ENCODE data around the gene TTC3. TPM values are rescaled to one million over a fixed set of nuclear protein-coding genes. Genes with fewer than 3 reads are reported as not detected.
"Not testable (repeated sequence)": the region's sequence is repeated elsewhere in the genome, so short reads cannot be mapped to it uniquely, and the experiment has no call there.

The TTC3 gene, protein sequence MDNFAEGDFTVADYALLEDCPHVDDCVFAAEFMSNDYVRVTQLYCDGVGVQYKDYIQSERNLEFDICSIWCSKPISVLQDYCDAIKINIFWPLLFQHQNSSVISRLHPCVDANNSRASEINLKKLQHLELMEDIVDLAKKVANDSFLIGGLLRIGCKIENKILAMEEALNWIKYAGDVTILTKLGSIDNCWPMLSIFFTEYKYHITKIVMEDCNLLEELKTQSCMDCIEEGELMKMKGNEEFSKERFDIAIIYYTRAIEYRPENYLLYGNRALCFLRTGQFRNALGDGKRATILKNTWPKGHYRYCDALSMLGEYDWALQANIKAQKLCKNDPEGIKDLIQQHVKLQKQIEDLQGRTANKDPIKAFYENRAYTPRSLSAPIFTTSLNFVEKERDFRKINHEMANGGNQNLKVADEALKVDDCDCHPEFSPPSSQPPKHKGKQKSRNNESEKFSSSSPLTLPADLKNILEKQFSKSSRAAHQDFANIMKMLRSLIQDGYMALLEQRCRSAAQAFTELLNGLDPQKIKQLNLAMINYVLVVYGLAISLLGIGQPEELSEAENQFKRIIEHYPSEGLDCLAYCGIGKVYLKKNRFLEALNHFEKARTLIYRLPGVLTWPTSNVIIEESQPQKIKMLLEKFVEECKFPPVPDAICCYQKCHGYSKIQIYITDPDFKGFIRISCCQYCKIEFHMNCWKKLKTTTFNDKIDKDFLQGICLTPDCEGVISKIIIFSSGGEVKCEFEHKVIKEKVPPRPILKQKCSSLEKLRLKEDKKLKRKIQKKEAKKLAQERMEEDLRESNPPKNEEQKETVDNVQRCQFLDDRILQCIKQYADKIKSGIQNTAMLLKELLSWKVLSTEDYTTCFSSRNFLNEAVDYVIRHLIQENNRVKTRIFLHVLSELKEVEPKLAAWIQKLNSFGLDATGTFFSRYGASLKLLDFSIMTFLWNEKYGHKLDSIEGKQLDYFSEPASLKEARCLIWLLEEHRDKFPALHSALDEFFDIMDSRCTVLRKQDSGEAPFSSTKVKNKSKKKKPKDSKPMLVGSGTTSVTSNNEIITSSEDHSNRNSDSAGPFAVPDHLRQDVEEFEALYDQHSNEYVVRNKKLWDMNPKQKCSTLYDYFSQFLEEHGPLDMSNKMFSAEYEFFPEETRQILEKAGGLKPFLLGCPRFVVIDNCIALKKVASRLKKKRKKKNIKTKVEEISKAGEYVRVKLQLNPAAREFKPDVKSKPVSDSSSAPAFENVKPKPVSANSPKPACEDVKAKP (N-terminal part only)
- polyA plus RNA-seq (2012; ENCODE audit: insufficient read depth, insufficient read length): 57.3 TPM

DNA sequence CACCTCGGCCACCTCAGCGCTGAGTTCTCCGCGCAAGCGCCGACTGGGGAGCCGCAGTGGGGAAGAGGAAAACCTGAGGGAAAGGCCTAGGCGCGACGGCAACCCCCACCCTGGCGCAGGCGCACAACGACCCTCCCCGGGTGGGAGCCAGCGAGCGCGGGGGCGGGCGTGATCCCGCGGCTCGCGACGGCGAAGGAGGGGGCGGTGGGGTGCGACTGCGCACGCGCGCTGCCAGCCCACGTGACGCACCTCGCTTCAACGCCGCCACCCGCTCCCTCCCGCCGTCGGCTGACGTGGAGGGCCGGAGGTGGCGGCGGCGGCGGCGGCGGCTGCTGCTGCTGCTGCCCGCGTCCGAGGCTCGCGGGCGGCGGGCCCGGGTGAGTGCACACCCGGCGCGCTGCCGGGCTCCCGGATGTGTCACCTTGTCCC lies at the start of gene TTC3, which contains the start of gene PIGP:
Gene TTC3, plus strand, starts transcription at position 267 of the 429 bp plus-strand sequence. CDS start 14,004 bp downstream, outside the sequence.
Gene PIGP, minus strand, starts transcription at position 84 of the 429 bp plus-strand sequence. CDS start 556 bp downstream, outside the sequence.
- peak within 1 kb of the TSS; percentile 95 for H3K4me3 ChIP-seq (ENCODE audit: low read length)
- DNase-seq (ENCODE audit: low read depth, low spot score): peak; percentile 88

DNA sequence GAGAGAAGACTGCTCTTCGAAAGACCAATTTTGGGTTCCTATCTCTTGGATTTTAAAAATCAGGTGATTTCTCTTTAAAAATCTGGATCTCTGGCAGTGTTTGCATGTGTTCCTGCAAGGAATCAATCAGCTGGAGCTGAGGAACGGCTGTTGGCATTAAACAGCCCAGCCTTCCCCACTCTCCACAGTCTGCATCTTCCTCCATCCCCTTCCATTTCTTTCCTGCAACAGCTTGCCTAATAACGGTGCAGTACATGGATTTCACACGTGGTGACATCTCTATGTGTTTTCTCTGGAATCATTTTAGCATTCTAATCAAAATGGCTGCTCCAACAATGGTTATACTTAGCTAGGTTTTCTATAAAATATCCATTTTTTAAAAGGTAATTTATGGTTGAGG lies 46.6 kb upstream of the TTC3 start:
- no peak for DNase-seq (ENCODE audit: low read depth, low spot score)

DNA sequence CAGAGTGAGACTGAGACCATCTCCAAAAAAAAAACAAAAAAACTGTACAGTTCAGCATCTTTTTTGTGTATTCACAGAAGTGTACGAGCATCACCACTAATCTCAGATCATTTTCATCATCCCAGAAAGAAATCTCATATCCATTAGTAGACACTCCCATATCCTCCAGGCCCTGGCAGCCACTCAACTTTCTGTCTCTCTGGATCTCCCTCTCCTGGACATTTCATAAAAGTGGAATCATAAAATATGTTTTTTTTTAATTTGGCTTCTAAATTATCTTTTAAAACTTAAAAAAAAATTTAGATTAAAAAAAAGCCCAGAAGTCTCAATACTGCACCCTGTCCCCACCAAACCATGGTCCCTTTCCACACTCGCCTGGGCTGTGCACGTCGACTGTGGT lies 44.5 kb upstream of the TTC3 start:
- no peak overlapping the region for H3K4me3 ChIP-seq (ENCODE audit: low read length)
- DNase-seq (ENCODE audit: low read depth, low spot score): no peak

More for the DNA sequence above, 46.6 kb upstream of the TTC3 start:
- H3K4me3 ChIP-seq (ENCODE audit: low read length): no peak overlapping the region

DNA sequence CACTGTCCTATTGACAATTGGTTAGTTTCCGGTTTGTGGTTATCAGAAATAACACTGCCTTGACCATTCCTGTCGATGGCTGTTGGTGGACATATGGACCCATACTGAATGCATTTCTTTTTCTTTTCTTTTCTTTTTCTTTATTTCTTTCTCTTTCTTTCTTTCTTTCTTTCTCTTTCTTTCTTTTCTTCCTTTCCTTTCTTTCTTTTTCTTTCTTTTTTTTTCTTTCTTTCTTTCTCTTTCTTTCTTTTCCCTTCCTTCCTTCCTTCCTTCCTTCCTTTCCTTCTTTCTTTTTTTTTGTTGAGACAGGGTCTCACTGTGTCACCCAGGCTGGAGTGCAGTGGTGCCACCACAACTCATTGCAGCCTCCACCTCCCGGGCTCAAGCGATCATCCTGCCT lies 42.2 kb upstream of the TTC3 start:
- no peak for DNase-seq (ENCODE audit: low read depth, low spot score)

DNA sequence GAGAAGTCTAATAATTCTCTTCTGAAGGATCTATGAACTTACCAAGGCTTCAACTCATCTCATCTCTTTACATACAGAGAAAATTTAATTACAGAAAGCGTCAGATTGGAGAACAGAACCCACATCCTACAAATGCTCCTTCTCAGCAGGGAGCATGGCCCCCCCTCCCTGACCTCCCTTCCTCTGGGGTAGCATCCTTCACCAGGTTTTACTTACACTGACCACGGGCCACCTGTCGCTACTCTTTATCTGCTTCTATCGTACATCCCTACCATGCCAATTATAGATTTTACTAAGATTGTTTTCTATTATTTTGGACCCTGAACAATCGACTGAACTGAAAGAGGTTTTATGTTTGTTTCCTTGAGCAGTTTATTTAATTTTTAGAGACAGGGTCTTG lies 40.8 kb upstream of the TTC3 start:
- no peak overlapping the region for H3K4me3 ChIP-seq (ENCODE audit: low read length)
- peak; percentile 29 for DNase-seq (ENCODE audit: low read depth, low spot score)

More for the DNA sequence above, 42.2 kb upstream of the TTC3 start:
- H3K4me3 ChIP-seq (ENCODE audit: low read length): no peak overlapping the region

DNA sequence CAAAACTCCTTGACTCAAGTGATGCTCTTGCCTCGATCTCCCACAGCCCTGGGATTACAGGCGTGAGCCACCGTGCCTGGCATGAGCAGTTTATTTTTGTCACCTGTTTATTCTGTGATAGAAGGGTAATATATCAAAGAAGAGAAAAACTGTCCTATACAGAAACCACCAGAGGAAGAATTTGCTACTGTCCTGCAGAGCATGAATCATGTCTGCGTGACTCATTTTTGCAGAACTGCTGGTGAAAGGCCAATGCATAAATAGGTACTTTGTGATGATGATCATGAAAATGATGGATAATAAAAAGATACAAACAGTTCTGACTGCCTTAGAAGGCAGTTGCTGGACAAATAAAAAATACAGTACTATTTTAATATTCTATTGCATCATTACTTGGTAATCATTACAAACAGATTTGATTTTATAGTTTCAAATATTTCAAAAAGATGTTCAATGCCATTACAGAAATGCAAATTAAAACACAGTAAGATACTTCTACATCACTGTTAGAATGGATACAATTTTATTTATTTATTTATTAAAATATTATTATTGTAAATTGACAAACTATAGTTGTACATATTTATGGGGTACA lies 40.1 kb upstream of the TTC3 start:
- no peak overlapping the region for H3K4me3 ChIP-seq (ENCODE audit: low read length)
- no peak for DNase-seq (ENCODE audit: low read depth, low spot score)

DNA sequence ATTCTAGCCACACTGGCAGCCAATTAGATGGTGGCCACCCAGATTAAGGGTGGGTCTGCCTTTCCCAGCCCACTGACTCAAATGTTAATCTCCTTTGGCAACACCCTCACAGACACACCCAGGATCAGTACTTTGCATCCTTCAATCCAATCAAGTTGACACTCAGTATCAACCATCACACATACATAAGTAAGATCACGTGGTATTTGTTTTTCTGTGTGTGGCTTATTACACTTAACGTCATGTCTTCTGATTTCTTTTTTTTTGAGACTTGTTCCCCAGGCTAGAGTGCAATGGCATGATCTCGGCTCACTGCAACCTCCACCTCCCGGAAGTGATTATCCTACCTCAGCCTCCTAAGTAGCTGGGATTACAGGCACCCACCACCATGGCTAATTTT lies 38.7 kb upstream of the TTC3 start:
- not testable (repeated sequence) for DNase-seq (ENCODE audit: low read depth, low spot score); H3K4me3 ChIP-seq (ENCODE audit: low read length)

DNA sequence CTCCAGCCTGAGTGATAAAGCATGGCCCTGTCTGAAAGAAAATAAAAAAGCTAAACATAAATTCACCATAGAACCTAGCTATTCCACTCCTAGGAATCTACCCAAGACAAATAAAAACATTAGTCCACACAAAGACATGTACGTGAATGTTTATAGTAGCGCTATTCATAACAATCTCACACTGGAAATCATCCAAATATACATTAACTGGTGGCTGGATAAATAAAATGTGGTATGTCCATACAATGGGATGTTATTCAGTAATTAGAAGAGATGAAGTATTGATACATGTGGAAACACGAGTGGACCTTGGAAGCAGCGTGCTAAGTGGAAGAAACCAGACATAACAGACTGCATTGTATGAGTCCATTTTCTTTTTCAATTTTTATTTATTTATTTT lies 36.9 kb upstream of the TTC3 start:
- H3K4me3 ChIP-seq (ENCODE audit: low read length): no peak overlapping the region
- no peak for DNase-seq (ENCODE audit: low read depth, low spot score)

DNA sequence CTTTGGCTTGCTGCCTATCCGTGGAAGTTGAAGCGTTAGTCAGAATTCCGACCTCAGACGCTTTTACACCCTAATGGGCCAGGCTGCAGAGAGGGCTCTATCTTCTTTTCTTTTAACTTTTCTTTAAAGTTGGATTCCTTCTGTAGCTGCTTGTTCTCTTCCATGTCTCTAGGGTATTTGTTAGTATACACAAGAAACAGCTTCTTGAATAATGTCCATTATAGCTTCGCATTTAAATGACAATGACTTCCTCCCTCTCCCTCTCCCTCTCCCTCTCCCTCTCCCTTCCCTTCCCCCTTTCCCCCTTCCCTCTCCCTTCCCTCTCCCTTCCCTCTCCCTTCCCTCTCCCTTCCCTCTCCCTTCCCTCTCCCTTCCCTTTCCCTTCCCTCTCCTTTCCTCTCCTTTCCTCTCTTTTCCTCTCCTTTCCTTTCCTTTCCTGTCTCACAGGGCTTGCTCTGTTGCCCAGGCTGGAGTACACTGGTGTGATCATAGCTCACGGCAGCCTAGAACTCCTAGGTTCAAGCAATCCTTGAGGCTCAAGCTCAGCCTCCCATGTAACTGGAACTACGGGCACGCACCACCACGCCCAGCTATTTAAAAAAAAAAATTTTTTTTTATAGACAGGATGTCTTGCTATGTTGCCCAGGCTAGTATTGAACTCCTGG lies 33.5 kb upstream of the TTC3 start:
- H3K4me3 ChIP-seq (ENCODE audit: low read length): no peak overlapping the region
- DNase-seq (ENCODE audit: low read depth, low spot score): no peak

DNA sequence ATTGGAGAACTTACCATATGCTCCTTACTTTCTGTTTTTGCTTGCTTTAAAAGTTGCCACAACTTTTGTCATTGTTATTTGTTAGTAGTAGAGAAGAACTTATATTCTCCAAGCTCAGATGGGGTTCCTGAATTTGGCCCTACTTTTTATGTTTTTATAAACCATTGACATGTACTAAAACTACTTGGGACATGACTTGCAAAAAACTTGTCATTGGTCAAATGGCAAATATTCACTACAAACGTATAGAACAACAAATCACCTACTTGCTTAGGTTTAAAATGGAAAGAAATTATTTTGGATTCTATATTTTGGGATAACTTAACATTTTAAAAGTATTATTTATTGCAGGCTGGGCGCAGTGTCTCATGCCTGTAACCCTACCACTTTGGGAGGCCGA lies 32.8 kb upstream of the TTC3 start:
- no peak overlapping the region for H3K4me3 ChIP-seq (ENCODE audit: low read length)
- DNase-seq (ENCODE audit: low read depth, low spot score): no peak

DNA sequence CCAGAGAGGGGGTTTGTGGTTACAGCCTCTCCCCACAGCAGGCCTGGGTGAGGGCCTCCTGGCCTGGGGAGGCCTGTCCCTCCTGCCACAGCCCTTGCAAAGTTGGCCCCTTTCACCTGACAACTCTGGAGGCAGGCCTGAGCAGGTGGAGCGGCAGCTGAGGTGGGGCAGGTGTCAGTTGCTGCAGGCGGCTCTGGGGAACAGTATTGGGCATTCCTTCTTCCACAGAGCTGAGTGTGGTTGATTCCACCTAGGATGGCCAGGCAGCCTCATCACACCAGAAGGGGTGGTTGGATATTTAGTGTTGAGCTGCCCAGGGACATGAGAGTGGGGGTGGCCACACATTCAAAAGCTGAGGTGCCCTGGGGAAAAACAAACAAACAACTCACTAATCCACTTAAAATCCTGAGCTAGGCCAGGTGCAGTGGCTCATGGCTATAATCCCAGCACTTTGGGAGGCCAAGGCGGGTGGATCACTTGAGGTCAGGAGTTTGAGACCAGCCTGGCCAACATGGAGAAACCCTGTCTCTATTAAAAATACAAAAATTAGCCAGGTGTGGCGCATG lies 31.3 kb upstream of the TTC3 start:
- H3K4me3 ChIP-seq (ENCODE audit: low read length): no peak overlapping the region
- DNase-seq (ENCODE audit: low read depth, low spot score): no peak

DNA sequence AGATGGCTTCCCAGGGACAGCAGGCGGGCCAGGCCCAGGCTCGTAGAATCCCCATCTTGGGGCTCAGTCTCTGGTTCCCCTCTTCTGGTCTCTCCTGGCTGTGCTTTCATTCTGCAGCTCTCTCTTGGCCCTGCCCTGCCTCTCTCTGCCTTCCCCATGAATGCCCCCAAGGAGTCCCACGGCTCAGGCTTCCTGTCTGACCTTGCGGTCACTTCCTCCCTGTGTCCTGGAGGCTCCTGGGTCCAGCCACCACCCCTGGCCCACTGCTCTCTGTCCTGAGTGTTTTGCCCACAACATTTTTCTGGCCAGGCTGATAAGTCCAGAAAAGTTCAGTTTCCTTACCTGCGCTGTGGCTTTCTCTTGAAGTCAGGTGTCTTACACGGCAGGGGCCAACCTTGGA lies 29.2 kb upstream of the TTC3 start:
- H3K4me3 ChIP-seq (ENCODE audit: low read length): no peak overlapping the region
- DNase-seq (ENCODE audit: low read depth, low spot score): no peak

DNA sequence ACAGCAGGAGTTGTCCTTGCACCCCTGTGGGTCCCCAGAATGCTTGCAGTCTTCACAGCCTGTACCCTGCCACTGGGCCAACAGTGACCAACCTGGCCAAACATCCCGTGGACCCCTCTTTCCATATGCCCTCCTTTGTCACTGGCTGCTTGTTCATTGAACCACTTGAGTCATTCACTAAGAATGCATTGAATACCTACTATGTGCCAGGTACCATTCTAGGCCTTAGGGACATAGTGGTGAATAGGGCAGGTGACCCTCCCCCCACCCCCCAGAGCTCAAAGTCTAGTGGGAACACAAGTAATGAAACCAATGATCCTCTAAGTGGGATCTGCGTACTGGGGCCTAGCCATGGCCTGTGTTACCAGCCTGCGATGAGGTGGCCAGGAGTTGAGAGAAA lies 28.4 kb upstream of the TTC3 start:
- no peak for DNase-seq (ENCODE audit: low read depth, low spot score)
- H3K4me3 ChIP-seq (ENCODE audit: low read length): no peak overlapping the region

DNA sequence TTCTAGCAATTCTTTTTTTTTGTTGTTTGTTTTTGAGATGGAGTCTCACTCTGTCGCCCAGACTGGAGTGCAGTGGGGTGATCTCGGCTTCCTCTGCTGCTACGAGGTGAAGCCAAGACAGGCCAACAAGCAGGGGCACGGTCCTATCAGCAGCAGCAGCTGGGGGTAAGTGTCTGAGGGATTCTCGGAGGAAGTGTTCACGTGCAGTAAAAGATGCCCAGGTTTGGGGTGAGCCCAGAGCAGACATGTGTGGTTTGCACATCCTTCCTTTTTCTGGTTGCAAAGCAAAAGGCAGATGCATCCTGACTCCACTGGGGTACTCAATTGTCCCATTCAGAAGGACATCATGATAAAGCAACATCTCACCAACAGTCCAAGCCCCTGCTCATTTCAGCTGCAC lies 27.9 kb upstream of the TTC3 start:
- no peak overlapping the region for H3K4me3 ChIP-seq (ENCODE audit: low read length)
- DNase-seq (ENCODE audit: low read depth, low spot score): peak; percentile 94

DNA sequence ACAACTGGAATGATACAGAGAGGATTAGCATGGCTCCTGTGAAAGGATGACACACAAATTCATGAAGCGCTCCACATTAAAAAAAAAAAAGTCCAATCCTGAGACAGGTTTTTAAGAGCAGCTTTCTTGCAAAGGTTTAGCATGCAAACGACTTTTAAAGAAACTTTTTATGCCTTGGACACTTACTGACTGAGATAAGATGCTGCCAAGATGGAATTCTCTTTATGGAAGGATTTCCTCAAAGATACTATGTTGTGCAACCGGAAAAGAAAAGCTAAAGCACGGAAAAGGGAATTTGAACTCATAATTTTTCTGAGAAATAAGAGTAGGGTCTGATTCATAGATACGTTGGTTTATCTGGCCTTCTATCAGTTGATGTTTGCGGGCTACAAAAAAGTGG lies 27.5 kb upstream of the TTC3 start:
- DNase-seq (ENCODE audit: low read depth, low spot score): no peak
- H3K4me3 ChIP-seq (ENCODE audit: low read length): no peak overlapping the region

DNA sequence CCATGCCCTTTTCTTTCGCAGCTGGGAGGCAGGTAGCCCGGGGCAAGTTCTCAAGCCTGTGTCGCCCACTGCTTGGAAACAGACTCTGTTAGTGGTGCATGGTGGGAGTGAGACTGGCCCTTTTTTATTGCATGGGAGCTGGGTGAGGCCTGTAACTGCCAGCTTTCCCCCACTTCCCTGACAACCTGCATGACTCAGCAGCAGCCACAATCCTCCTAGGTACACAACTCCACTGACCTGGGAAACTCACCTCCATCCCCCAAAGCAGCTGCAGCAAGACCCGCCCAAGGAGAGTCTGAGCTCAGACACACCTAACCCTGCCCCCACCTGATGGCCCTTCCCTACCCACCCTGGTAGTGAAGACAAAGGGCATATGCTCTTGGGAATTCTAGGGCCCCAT lies 26.0 kb upstream of the TTC3 start:
- H3K4me3 ChIP-seq (ENCODE audit: low read length): no peak overlapping the region
- DNase-seq (ENCODE audit: low read depth, low spot score): no peak

DNA sequence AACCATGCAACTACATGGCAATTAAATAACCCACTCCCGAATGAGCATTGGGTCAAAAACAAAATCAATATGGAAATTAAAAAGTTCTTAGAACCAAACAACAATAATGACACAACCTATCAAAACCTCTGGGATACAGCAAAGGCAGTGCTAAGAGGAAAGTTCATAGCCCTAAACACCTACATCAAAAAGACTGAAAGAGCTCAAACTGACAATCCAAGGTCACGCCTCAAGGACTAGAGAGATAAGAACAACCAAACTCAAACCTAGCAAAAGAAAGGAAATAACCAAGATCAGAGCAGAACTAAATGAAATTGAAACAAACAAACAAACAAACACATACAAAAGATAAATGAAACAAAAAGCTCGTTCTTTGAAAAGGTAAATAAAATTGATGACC lies 23.3 kb upstream of the TTC3 start:
- DNase-seq (ENCODE audit: low read depth, low spot score); H3K4me3 ChIP-seq (ENCODE audit: low read length): not testable (repeated sequence)

DNA sequence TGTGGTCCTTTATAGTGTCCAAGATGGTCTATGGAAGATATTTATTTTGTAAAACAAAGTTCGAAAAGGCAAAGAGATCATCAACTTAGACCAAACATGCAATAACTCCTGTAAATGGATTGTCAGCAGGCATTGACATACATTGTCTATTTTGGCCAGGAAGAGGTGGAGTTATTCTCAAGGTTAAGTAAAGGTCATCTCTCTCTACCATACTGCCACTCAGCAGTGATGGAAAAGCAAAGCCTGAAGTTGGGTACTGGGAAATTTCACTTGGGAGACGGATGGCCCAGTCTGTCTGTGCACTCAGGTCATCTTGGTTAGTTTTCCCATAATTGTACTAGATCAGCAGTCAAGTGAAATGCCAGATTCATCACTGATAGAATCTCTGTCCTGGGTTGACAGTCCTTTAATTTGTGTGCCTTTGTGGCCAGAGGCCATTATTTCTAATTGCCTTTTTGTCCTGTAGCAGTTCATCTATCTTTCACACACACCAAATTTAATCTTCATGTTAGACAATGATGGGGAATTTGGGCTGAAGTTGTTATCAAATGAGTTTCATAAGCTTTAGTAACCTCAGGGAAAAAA lies 17.7 kb upstream of the TTC3 start:
- H3K4me3 ChIP-seq (ENCODE audit: low read length): no peak overlapping the region
- DNase-seq (ENCODE audit: low read depth, low spot score): no peak
